ENCODE results near the gene C2CD2. TPM values are rescaled to one million over a fixed set of nuclear protein-coding genes. Genes with fewer than 3 reads are reported as not detected.

C2CD2 gene
- total and polyA plus RNA-seq, 8 donors = 18.3 to 24.1 (median 19.6) TPM

- intact Hi-C loops (cut with DNase I) = no loop called here
- DNase-seq = no peak
- no peaks in the 10 kb centered on the region for H3K9me3 ChIP-seq
- H3K27me3 ChIP-seq = no peaks in the 10 kb centered on the region
- H3K4me3 ChIP-seq = no peak overlapping the region
- TF ChIP-seq, protein P1, sequence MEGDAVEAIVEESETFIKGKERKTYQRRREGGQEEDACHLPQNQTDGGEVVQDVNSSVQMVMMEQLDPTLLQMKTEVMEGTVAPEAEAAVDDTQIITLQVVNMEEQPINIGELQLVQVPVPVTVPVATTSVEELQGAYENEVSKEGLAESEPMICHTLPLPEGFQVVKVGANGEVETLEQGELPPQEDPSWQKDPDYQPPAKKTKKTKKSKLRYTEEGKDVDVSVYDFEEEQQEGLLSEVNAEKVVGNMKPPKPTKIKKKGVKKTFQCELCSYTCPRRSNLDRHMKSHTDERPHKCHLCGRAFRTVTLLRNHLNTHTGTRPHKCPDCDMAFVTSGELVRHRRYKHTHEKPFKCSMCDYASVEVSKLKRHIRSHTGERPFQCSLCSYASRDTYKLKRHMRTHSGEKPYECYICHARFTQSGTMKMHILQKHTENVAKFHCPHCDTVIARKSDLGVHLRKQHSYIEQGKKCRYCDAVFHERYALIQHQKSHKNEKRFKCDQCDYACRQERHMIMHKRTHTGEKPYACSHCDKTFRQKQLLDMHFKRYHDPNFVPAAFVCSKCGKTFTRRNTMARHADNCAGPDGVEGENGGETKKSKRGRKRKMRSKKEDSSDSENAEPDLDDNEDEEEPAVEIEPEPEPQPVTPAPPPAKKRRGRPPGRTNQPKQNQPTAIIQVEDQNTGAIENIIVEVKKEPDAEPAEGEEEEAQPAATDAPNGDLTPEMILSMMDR (IDR thresholded peaks at IDR 0.05) = no peak
- ATAC-seq = peak; percentile 20
- H3K4me1 ChIP-seq = peaks cover 0 to 3% of the 10 kb centered on the region in 2 donors
- no peak overlapping the region for H3K27ac ChIP-seq
- H3K36me3 ChIP-seq = peaks cover 0 to 39% of the 10 kb centered on the region in 2 donors
Measured at GRCh38 chr21:41895643-41896493, 58.0 kb downstream of the C2CD2 start.

- ATAC-seq = no peak
- no peaks in the 10 kb centered on the region for H3K27me3 ChIP-seq
- H3K4me1 ChIP-seq = peaks cover 0 to 3% of the 10 kb centered on the region in 2 donors
- TF ChIP-seq, protein P1 (IDR thresholded peaks at IDR 0.05) = no peak
- no peak overlapping the region for H3K4me3 ChIP-seq
- intact Hi-C loops (cut with DNase I) = no loop called here
- H3K36me3 ChIP-seq = peaks cover 0 to 32% of the 10 kb centered on the region in 2 donors
- DNase-seq = no peak
- H3K9me3 ChIP-seq = no peaks in the 10 kb centered on the region
- H3K27ac ChIP-seq = no peak overlapping the region
Measured at GRCh38 chr21:41894922-41895557, 58.8 kb downstream of the C2CD2 start.

DNA sequence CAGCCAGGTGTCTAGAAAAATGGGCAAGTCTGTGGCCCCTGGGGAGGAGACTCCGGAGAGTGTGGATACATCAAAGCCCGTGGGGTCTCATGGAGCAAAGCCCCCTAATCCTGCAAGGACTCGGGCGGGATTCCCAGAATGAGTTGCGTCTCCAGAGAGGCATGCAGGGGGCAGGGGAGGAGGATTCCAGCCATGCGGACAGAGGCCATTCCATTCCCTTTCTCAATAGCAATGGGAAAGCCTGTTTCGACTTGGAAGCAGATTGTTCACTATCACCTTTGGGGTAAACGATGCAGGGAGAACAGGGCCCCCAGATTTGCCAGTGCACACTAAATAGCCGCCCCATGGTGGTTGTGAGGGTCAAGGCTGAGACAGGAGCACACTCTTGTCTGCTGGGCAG is 59.3 kb downstream of the C2CD2 start:
- intact Hi-C loops (cut with DNase I) = no loop called here
- ATAC-seq (no peak), DNase-seq (no peak)
- Histone ChIP-seq H3K27me3 (no peaks in the 10 kb centered on the region), H3K4me3 (no peak overlapping the region), H3K36me3 (peaks cover 0 to 31% of the 10 kb centered on the region in 2 donors), H3K4me1 (peaks cover 0 to 3% of the 10 kb centered on the region in 2 donors), H3K27ac (no peak overlapping the region), H3K9me3 (no peaks in the 10 kb centered on the region)
- TF ChIP-seq, protein P1 (IDR thresholded peaks at IDR 0.05) = no peak

DNA sequence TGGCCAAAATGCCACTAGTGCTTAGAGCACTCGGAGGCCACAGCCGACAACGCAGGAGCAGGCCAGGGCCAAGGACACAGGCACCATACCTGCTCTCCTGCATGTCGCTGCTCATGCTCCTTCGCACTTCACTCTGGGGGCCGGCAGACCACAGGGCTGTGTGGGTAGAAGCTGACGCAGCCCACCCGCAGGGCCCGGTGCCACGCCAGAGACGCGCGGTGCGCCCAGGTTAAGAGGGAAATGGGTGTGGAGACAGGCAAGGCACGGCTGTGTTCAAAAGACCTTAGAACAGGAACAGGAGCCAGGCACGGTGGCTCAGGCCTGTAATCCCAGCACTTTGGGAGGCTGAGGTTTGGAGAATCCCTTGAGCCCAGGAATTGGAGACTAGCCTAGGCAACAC is 61.1 kb downstream of the C2CD2 start:
- ATAC-seq (no peak), DNase-seq (no peak)
- Histone ChIP-seq H3K36me3 (peaks cover 0 to 13% of the 10 kb centered on the region in 2 donors), H3K27me3 (no peaks in the 10 kb centered on the region), H3K4me3 (no peak overlapping the region), H3K4me1 (peaks cover 0 to 3% of the 10 kb centered on the region in 2 donors), H3K27ac (no peak overlapping the region), H3K9me3 (no peaks in the 10 kb centered on the region)
- TF ChIP-seq, protein P1 (IDR thresholded peaks at IDR 0.05) = no peak
- intact Hi-C loops (cut with DNase I) = no loop called here

GRCh38 chr21:41891132-41891531 is 62.7 kb downstream of the C2CD2 start:
- intact Hi-C loops (cut with DNase I) = no loop called here
- H3K9me3 ChIP-seq = no peaks in the 10 kb centered on the region
- H3K27ac ChIP-seq = no peak overlapping the region
- DNase-seq (no peak), ATAC-seq (no peak)
- H3K36me3 ChIP-seq = peaks cover 0 to 13% of the 10 kb centered on the region in 2 donors
- TF ChIP-seq, protein P1 (IDR thresholded peaks at IDR 0.05) = no peak
- H3K4me1 ChIP-seq = peaks cover 0 to 2% of the 10 kb centered on the region in 2 donors
- no peak overlapping the region for H3K4me3 ChIP-seq
- H3K27me3 ChIP-seq = no peaks in the 10 kb centered on the region
